ENCODE results near the gene NCOA5.

- TF ChIP-seq CTCF (conservative IDR thresholded peaks at IDR 0.05) (no peak), ZFX (IDR thresholded peaks at IDR 0.05) (no peak)
Measured at GRCh38 chr20:46062151-46062550, 27.6 kb downstream of the NCOA5 start.
